Measurements from ENCODE around the gene MOCS1.

MOCS1 gene

DNA sequence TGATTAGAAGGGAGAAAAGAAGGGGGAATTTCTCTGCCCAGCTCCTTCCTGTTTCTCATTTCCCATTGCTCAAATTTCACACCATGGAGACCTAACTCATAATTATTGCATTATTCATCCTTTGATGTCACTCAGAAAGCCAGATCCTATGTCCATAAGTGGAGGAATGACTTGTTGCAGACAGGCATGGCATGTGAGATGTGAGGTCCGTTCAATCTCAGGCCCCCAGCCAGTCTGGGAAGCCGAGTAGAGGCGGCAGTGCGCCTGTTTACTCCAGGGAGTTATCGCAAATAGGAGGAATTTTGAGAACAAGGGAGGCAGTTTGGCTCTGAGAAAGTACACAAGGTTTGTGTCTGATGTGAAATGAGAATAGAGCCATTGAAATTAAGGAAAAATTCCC lies 26.9 kb upstream of the MOCS1 start:
- Histone ChIP-seq H3K4me1 (ENCODE audit: insufficient read depth, insufficient read length) (no peaks in the 10 kb centered on the region), H3K4me3 (ENCODE audit: insufficient read length, low read depth) (no peak overlapping the region), H3K27me3 (ENCODE audit: insufficient read depth, insufficient read length) (no peaks in the 10 kb centered on the region), H3K9me3 (ENCODE audit: insufficient read depth, low read length) (no peaks in the 10 kb centered on the region), H3K36me3 (ENCODE audit: insufficient read depth, insufficient read length, low read length) (no peaks in the 10 kb centered on the region), H3K9ac (ENCODE audit: insufficient read length, low read depth) (no peak overlapping the region)
- no peak for DNase-seq (ENCODE audit: low read depth, low spot score)
- no peak for TF ChIP-seq ZNF274 (IDR thresholded peaks at IDR 0.05; ENCODE audit: low read depth, low read length)
- no peak for TF ChIP-seq SUZ12 (IDR thresholded peaks at IDR 0.05; ENCODE audit: extremely low read depth, insufficient read depth, insufficient read length)
- TF ChIP-seq YY1 (IDR thresholded peaks at IDR 0.05; ENCODE audit: insufficient read depth, insufficient read length) = no peak

DNA sequence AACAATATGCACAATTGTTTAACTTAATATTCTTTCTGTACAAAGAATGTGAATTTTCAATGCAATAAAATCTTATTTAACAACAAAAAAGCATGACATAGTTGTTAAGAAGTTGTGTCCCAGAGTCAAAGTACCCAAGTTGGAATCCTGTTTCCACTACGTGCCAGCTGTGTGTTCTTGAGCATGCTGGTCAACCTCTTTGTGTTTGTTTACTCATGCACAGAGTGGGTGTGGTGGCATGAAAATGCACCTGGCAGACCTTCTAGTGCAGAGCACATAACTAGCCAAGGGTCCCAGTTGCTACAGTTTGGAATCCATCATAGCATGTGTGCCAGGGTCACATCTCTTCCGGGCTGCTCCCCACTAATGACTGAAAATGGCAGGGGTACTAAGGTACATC lies 24.7 kb upstream of the MOCS1 start:
- no peaks in the 10 kb centered on the region; the same call in 1 of the 2 replicates for H3K9me3 ChIP-seq (ENCODE audit: insufficient read depth, low read length)
- H3K27me3 ChIP-seq (ENCODE audit: insufficient read depth, insufficient read length) = no peaks in the 10 kb centered on the region
- H3K36me3 ChIP-seq (ENCODE audit: insufficient read depth, insufficient read length, low read length) = no peaks in the 10 kb centered on the region
- no peak overlapping the region for H3K4me3 ChIP-seq (ENCODE audit: insufficient read length, low read depth)
- no peaks in the 10 kb centered on the region for H3K4me1 ChIP-seq (ENCODE audit: insufficient read depth, insufficient read length)
- DNase-seq (ENCODE audit: low read depth, low spot score) = no peak
- no peak overlapping the region for H3K9ac ChIP-seq (ENCODE audit: insufficient read length, low read depth)
- TF ChIP-seq ZNF274 (IDR thresholded peaks at IDR 0.05; ENCODE audit: low read depth, low read length) = no peak
- TF ChIP-seq SUZ12 (IDR thresholded peaks at IDR 0.05; ENCODE audit: extremely low read depth, insufficient read depth, insufficient read length) = no peak
- no peak for TF ChIP-seq YY1 (IDR thresholded peaks at IDR 0.05; ENCODE audit: insufficient read depth, insufficient read length)

DNA sequence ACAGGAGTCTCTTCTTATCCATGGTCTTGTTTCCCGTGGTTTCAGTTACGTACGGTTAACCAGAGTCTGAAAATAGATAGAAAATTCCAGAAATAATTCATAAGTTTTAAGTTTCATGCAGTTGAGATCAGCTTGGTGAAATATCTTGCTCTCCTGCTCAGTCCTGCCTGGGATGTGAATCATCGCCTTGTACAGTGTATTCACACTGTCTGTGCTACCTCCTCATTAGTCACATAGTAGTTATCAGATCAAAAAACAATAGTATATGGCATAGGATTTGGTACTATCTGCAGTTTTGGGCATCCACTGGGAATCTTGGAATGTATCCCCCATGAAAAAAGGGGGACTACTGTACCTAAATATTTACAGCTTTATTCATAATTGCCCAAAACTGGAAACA lies 22.7 kb upstream of the MOCS1 start:
- Histone ChIP-seq H3K27me3 (ENCODE audit: insufficient read depth, insufficient read length) (no peaks in the 10 kb centered on the region), H3K36me3 (ENCODE audit: insufficient read depth, insufficient read length, low read length) (no peaks in the 10 kb centered on the region), H3K4me3 (ENCODE audit: insufficient read length, low read depth) (no peak overlapping the region), H3K9ac (ENCODE audit: insufficient read length, low read depth) (no peak overlapping the region), H3K4me1 (ENCODE audit: insufficient read depth, insufficient read length) (no peaks in the 10 kb centered on the region), H3K9me3 (ENCODE audit: insufficient read depth, low read length) (no peaks in the 10 kb centered on the region; the same call in 1 of the 2 replicates)
- no peak for DNase-seq (ENCODE audit: low read depth, low spot score)
- TF ChIP-seq YY1 (IDR thresholded peaks at IDR 0.05; ENCODE audit: insufficient read depth, insufficient read length) (no peak), SUZ12 (IDR thresholded peaks at IDR 0.05; ENCODE audit: extremely low read depth, insufficient read depth, insufficient read length) (no peak), ZNF274 (IDR thresholded peaks at IDR 0.05; ENCODE audit: low read depth, low read length) (no peak)

DNA sequence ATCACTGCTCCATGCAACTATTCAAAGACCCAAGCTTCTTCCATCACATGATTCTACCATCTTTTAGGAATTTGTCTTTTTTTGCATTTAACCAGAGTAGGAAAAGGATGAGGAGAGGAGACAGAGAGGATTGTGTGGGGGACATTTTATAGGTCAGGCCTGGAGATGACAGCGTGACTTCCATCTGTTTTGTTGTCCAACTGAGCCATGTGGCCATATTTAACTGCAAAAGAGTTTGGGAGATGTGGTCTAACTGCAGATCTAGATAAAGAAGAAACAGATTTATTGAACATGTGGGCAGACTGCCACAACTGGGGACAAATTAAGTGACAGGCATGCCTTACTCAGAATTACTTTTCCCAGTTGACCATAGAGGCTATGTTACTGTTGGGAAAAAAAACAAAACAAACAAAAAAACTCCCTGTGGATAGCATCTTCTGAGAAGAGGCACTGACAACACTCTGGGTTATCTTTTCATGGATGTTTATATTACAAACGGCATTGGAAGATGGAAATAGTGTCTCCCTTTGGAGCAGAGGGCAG lies 18.9 kb upstream of the MOCS1 start:
- no peak for DNase-seq (ENCODE audit: low read depth, low spot score)
- H3K9me3 ChIP-seq (ENCODE audit: insufficient read depth, low read length) = no peaks in the 10 kb centered on the region; the same call in 1 of the 2 replicates
- H3K4me3 ChIP-seq (ENCODE audit: insufficient read length, low read depth) = no peak overlapping the region
- H3K36me3 ChIP-seq (ENCODE audit: insufficient read depth, insufficient read length, low read length) = no peaks in the 10 kb centered on the region
- H3K27me3 ChIP-seq (ENCODE audit: insufficient read depth, insufficient read length) = no peaks in the 10 kb centered on the region
- TF ChIP-seq ZNF274 (IDR thresholded peaks at IDR 0.05; ENCODE audit: low read depth, low read length) (no peak), YY1 (IDR thresholded peaks at IDR 0.05; ENCODE audit: insufficient read depth, insufficient read length) (no peak), SUZ12 (IDR thresholded peaks at IDR 0.05; ENCODE audit: extremely low read depth, insufficient read depth, insufficient read length) (no peak)
- H3K9ac ChIP-seq (ENCODE audit: insufficient read length, low read depth) = no peak overlapping the region
- no peaks in the 10 kb centered on the region for H3K4me1 ChIP-seq (ENCODE audit: insufficient read depth, insufficient read length)

DNA sequence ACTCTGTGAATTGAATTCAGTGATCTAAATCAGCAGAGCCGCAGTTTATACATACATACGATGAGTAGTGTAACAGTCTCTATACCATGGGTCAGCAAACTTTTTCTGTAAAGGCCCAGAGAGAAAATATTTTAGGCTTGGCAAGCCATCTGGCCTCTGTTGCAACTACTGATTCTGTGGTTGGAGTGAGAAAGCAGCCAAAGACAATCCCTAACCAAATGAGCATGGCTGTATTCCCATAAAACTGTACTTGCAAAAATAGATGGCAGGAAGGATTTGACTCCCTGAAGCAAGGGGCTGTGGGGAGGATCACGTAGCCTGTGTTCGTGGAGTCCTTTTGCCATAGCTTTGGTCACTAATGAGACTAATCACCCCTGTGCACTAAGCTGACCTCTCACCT lies 17.9 kb upstream of the MOCS1 start:
- Histone ChIP-seq H3K36me3 (ENCODE audit: insufficient read depth, insufficient read length, low read length) (no peaks in the 10 kb centered on the region), H3K9ac (ENCODE audit: insufficient read length, low read depth) (no peak overlapping the region), H3K27me3 (ENCODE audit: insufficient read depth, insufficient read length) (no peaks in the 10 kb centered on the region), H3K4me1 (ENCODE audit: insufficient read depth, insufficient read length) (no peaks in the 10 kb centered on the region), H3K9me3 (ENCODE audit: insufficient read depth, low read length) (no peaks in the 10 kb centered on the region; the same call in 1 of the 2 replicates), H3K4me3 (ENCODE audit: insufficient read length, low read depth) (no peak overlapping the region)
- no peak for DNase-seq (ENCODE audit: low read depth, low spot score)
- TF ChIP-seq SUZ12 (IDR thresholded peaks at IDR 0.05; ENCODE audit: extremely low read depth, insufficient read depth, insufficient read length) (no peak), YY1 (IDR thresholded peaks at IDR 0.05; ENCODE audit: insufficient read depth, insufficient read length) (no peak), ZNF274 (IDR thresholded peaks at IDR 0.05; ENCODE audit: low read depth, low read length) (no peak)

DNA sequence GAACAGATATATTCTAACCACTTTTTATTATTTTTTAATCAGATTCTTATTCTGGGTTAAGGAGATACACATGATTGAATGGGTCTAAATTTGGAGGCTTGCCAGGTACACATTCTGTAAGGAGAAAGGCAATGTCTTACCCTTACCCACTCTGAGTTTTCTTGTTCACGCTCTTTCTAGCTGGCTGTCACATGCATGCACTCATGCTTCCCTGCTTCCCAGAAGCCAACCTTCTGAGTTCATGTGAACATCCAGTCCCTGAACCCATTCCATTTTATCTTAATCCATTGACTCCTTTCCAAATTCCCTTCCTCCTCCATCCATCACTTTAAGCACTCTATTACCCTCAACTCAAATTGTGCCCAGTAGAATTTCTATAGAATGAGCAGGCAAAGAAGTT lies 17.5 kb upstream of the MOCS1 start:
- Histone ChIP-seq H3K9me3 (ENCODE audit: insufficient read depth, low read length) (no peaks in the 10 kb centered on the region; the same call in 1 of the 2 replicates), H3K27me3 (ENCODE audit: insufficient read depth, insufficient read length) (no peaks in the 10 kb centered on the region), H3K36me3 (ENCODE audit: insufficient read depth, insufficient read length, low read length) (no peaks in the 10 kb centered on the region), H3K9ac (ENCODE audit: insufficient read length, low read depth) (no peak overlapping the region), H3K4me3 (ENCODE audit: insufficient read length, low read depth) (no peak overlapping the region), H3K4me1 (ENCODE audit: insufficient read depth, insufficient read length) (no peaks in the 10 kb centered on the region)
- DNase-seq (ENCODE audit: low read depth, low spot score) = no peak
- no peak for TF ChIP-seq SUZ12 (IDR thresholded peaks at IDR 0.05; ENCODE audit: extremely low read depth, insufficient read depth, insufficient read length)
- no peak for TF ChIP-seq YY1 (IDR thresholded peaks at IDR 0.05; ENCODE audit: insufficient read depth, insufficient read length)
- TF ChIP-seq ZNF274 (IDR thresholded peaks at IDR 0.05; ENCODE audit: low read depth, low read length) = no peak

DNA sequence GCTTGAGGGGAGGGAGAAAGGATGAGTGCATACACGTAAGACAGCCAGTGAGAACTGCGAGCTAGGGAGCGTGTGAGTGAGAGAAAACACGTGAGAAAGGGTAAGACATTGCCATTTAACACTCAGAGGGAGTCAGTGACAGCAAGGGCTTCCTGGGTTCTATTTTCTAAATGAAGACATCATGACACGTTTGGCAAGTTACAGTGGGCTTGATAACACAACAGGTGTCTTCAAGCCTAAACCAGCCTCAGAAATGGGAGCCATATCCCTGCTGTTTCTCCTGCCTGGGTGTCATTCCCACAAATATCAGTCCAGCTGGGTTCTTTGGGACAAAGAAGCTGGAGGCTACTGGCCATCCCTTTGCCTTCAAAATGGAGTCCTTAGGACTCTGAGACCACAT lies 16.9 kb upstream of the MOCS1 start:
- Histone ChIP-seq H3K9me3 (ENCODE audit: insufficient read depth, low read length) (no peaks in the 10 kb centered on the region; the same call in 1 of the 2 replicates), H3K4me1 (ENCODE audit: insufficient read depth, insufficient read length) (no peaks in the 10 kb centered on the region), H3K4me3 (ENCODE audit: insufficient read length, low read depth) (no peak overlapping the region), H3K27me3 (ENCODE audit: insufficient read depth, insufficient read length) (no peaks in the 10 kb centered on the region), H3K36me3 (ENCODE audit: insufficient read depth, insufficient read length, low read length) (no peaks in the 10 kb centered on the region), H3K9ac (ENCODE audit: insufficient read length, low read depth) (no peak overlapping the region)
- TF ChIP-seq YY1 (IDR thresholded peaks at IDR 0.05; ENCODE audit: insufficient read depth, insufficient read length) = no peak
- no peak for TF ChIP-seq SUZ12 (IDR thresholded peaks at IDR 0.05; ENCODE audit: extremely low read depth, insufficient read depth, insufficient read length)
- no peak for TF ChIP-seq ZNF274 (IDR thresholded peaks at IDR 0.05; ENCODE audit: low read depth, low read length)
- no peak for DNase-seq (ENCODE audit: low read depth, low spot score)
